OCI-M1 (cell line): ENCODE results near the gene PPP1R3G.

Experiments used
- DNase-seq: peaks from one replicate; lab custom pipeline; 2025; lab: John Stamatoyannopoulos, UW

Gene PPP1R3G

DNA sequence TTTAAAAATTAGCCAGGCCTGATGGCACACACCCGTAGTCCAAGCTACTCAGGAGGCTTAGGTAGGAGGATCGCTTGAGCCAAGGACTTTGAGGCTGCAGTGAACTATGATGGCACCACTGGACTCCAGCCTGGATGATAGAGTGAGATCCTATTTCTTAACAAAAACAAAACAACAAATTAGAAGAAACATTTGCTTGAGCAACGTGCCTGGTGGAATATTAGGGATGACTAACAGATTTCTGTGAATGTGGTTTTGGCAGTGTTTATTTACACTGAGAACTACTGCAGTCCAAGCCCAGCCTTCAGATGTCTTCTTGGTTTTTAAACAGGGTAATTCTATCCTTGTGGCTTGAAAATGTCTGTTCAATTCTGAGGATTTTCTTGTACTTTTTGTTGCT lies 9.2 kb downstream of the PPP1R3G start:
- peak; percentile 22 for DNase-seq

DNA sequence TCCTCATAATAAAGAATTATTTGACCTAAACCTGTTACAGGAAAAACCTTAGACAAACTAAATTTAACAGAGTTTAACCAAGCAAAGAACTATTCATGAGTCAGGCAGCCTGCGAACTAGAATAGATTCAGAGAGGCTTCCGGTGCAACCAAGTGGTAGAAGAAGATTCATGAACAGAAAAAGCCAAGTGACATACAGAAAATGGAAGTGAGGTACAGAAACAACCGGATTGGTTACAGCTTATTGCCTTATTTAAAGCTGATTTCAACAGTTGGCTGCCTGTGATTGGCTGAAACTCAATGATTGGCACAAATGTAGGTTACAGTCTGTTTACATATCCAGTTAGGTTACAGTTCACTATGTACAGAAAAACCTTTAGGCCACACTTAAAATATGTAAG lies 10.1 kb downstream of the PPP1R3G start:
- no peak for DNase-seq

DNA sequence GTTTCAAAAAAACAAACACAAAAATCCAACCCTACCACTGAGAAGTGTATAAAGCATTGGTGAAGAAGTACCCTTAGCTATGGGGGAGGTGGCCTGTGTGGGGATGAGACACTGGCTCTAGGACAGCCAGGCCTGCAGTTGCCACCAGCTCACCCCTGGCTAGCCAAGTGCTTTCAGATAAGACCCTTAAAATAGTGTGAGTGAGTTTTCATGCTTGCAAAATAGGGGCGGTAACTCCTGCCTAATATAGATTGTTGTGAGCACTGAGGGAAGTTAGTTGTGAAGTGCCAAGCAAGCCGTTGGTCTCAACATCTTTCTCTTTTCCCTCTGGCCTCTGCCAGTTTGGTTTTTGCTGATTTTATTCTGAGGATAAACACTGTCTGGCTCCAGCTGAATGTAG lies 11.3 kb downstream of the PPP1R3G start:
- DNase-seq, result peak; percentile 81

DNA sequence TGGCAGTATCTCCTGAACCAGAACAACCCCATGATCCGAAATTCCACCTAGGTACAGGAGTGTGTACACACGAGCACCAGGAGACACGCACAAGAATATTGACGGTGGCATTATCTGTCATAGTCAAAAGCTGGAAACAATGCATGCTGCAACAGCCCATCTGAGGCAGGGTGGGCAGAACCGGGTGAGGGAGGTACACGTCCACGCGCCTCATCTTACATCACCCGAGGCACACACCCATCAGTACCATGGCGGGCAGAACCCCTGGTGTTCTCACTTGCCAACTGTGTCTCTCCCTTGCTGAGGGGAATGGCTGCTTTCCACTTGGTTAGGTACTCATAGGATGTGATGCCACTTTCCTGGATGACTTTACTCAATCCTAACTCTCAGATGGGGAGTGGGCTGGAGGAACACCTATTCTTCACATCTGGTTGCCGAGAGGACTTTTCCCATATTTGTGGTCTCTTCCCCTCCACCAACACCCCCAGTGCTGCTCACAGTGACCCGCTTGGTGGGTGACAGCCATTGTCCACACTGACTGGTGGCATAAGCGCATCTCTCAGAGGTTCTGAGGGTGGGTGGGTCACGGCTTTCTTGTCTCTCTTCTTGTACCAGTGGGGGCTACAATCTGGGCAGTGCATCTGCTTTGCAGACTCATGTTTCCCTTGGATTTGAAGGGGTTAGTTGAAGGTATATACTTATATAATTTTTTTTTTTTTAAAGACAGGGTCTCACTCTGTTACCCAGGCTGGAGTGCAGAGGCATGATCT lies 13.5 kb downstream of the PPP1R3G start:
- DNase-seq, result no peak

DNA sequence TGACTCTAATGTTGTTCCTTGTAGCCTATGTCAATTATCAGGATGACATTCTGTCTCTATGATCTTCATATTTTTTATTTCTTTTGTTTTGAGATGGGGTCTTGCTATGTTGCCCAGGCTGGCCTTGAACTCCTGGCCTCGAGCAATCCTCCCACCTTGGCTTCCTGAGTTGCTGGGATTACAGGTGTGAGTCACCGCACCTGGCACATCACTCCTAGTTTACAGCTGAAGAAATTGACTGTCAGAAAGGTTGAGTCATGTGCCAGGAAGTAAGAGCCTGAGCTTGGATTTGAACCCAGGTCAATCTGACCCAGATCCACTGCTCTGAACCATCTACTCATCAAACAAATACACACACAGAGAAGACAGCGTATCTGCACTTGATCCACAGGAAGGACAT lies 14.4 kb downstream of the PPP1R3G start:
- no peak for DNase-seq

DNA sequence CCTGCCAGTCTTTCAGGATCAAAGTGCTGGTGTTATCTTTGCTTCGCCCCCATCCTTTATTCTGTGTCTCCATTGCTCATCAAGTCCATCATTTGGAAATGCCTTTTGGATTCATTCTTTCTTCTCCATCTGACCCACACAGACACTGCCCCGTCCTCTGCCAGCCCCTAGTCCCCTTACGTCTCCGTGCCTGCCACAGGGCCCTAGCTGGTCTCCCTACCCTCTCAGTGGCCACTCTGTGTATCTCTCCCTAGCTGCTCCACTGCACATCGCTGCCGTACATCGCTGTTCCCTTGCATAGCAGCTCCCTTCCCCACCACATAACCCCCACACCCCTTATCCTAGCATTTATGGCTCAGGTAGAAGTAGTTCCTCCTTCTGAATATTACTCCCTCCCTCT lies 15.7 kb downstream of the PPP1R3G start:
- no peak for DNase-seq

DNA sequence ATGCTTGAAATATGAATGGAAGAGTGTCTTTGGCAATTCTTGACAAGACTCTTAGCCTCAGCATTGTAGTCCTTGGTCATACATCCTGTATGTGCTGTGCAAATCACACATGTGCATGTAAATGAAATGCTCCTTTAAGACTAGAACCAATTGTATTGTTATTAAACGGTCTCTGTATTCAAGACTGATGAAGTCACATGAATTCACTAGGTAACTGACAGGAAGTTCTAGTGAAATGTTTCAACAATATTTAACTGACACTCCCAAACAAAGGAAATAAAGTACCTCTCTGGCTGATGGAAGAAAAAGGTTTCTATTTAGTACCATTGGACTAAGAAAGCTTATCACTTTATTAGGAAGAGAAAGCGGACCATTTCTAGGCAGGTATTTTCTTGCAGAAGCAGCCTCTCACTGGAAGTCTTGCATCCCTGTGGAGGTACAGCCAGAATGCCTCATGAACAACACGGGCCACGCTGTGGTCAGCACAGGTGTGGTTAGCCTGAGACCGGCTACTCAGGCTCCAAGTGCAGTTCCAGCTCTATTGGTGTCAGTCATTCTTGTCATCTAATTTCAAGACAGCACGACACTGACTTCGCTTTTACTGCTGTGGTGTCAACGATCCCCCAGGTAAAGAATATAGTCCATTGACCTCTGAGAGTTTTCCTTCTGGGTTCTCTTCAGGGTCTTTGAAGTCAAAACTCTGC lies 17.3 kb downstream of the PPP1R3G start:
- no peak for DNase-seq

DNA sequence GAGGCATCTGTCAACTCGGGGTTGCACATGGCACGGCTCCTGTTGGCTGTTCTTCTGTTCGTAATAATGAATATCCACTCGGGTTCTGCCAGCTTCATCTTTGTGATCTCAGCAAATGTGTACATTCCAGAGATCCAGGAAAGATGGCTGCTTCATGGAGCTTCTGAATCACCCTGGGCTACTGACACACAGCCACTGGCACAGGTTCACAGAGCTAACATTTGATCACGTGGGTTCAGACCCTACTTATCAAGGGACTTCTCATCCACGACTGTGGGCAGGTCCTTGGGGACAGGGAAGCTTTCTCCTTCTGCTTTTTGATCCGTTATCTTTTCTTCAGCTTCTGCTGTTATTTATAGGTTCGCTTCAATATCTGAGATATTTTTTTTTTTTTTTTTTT lies 18.1 kb downstream of the PPP1R3G start:
- peak; percentile 79 for DNase-seq

DNA sequence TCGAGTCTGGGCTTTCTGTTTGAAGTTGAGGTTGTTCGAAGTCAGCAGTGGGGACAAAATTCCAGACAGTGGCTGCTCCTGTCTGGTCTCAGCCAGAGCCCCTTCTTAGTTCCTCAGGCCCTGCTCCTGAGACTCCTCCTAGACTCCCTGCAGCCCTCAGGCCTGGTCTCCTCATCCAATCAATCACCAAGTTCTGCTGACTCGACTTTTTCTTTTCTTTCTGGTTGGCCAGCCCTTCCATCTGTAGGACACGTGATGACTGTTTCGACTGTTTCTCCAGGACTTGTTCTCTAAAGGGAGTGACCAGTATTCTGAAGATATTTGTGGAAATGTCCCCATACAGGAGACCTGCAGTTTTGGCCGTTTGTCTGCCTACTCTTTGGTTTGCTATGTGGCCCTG lies 19.5 kb downstream of the PPP1R3G start:
- no peak for DNase-seq

DNA sequence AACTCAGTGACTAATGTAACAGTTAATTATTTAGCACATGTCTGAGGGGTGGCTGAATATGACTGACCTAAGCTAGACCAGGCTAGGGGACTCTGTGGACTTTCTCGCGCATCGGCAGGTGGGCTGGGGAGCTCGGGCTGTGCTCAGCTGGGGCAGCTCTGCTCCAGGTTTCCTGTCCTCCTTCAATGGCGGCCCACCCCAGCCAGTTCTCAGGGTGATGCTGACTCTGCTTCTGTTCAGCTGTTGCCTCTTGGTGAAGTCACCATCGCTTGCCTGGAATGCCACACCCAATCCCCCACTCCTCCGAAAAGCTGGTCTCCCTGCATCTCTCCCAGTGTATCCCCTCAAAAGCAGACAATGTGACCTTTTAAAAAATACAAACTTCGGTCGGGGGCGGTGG lies 20.0 kb downstream of the PPP1R3G start:
- no peak for DNase-seq

DNA sequence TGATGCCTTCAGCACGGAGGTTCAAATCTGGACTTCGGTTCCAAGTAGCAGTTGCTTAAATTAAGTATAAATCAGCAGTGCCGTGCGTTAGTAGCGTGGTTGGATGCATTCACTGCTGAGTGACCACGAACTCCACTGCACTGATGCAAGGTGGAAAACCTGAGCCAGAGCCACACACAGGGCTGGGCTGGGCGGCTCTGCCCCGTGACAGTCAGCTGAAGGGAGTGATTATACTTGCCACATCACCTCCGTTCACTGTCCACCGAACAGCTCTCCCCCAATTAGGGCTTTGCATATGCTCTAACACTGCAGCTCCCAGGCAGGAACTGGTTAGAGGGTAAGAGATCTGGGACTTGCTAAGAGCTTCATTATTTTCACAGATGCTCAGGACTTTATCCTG lies 22.2 kb downstream of the PPP1R3G start:
- no peak for DNase-seq

DNA sequence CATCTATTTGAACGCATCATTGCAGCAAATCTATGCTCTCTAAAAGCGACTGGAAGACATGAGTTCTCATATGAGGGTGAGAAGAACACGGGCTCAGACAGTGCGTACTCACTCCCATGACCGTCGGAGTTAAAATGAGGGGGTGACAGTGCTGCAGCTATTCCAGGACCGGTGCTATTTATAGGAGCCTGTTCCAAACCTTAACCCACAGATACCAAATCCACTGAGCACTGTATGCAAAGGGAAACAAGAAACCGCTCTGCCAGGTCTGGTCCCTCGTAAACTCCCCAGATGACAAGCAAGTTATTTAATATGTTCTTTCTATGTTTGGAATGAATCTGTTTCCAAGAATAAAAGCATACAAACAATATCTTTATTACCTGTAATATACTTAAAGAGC lies 22.9 kb downstream of the PPP1R3G start:
- DNase-seq, result no peak

DNA sequence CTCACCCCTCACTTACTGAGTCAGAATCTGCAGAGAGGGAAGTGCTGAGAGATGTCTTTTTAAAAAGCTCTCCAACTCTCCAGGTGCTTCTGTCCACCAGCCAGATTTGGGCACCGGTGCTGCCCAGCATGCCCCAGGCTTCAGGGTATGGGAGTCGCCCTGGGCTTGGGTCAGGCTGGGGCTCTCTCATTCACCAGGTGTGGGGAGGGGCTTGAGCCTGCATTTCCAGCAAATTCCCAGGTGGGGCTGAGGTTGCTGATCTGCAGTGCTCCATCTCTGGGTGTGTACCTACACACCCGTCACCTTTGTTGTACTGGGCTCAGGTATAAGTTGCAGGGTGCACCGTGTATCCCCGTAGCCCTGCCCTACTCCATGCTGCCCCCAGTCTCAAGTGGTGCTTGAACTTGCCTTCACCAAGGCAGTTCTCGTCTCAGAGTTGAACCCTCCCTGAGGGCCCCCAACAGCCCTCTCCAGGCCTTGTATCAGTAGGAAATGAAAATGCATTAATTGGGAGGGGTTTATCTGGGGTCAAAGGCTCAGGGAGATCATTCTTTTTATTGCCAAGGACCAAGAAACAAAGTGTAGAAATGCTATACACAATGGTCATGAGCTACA lies 23.5 kb downstream of the PPP1R3G start:
- DNase-seq, result no peak

DNA sequence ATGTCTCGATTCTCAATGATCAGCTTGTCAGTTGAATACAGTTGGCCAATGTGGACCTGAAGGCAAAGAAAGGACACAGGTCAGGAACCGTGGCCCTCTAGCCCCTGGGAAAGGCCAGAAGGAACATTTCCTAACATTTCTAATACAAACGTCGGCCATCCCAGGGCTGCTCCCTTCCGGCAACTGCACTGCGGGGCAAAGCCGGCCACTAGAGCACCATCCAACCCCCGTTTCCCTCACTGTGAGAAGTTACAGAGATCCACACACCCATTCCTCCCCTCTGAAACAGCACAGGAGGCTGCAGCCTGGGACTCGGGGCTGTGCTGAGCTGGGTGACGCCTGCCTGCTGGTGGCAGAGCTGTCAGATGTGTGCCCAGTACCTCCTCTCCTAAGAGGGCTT lies 24.3 kb downstream of the PPP1R3G start:
- DNase-seq, result no peak

DNA sequence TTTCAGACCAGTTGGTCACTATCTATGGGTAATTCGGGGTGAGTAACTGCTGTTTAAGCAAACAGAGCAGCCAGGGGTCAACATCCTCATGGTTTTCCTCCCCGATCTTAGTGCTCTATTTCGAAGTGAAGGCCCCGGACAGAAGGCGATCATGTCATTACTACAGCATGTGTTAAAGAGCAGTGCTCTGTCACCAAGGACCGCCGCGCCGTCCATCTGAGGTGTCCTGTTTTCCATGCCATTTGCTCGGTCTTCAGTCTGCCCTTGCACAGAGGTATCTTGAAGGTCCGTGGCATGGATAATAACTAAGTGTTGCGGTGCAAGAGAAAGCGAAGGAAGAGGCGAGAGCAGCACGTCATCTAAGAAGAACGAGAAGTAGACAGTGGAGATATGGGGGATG lies 25.1 kb downstream of the PPP1R3G start:
- no peak for DNase-seq

DNA sequence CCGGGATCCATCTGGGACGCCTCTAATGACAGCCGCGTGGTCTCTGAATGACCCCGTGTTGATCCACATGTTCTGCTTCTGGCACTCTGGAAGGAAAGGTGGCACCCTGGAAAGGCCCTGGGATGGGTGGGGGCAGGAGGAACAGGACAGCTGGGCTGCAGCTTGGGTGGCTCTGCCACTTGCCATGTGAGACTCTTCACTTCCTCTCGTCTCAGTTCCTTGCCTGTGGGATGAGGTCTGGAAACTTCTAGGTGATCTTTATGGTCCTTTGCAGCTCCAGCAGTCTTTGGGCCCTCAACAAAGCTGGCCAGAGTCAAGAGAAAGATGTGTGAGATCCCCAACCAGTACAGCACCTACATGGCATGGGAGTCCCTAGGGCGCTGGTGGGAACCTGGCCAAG lies 26.5 kb downstream of the PPP1R3G start:
- DNase-seq, result no peak

DNA sequence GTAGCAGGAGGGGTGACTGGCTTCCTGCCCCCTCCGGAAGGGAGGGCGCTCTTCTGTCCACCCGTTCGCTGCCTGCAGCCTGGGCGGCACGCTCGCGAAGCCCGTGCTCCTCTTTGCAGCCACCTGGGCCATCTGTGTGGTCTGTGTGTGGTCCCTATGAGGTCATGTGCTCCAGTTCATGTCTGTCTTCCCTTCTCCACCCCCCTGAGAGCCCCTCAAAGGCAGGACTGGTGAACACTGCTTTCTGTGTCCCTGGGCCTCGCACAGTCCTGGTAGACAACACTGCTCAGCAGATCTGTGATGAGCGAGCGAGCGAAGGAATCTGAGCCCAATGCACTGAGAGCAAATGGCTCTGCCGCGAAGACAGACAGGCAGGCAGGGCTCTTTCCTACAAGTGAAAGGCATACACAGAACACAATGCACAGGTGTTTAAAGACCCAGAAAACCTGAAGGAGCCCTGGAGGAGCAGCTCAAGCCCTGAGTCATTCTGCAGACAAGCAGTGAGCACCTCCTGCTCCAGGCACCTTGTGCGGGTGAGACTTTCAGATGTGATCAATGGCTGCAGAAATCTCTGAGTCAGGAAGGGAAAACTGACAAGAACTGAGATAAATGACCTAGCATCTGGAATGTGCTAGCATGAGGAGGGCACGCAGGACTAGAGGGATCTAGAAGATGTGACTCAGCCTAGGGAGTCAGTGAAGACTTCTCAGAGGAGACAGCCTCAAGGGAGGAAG lies 27.1 kb downstream of the PPP1R3G start:
- no peak for DNase-seq

DNA sequence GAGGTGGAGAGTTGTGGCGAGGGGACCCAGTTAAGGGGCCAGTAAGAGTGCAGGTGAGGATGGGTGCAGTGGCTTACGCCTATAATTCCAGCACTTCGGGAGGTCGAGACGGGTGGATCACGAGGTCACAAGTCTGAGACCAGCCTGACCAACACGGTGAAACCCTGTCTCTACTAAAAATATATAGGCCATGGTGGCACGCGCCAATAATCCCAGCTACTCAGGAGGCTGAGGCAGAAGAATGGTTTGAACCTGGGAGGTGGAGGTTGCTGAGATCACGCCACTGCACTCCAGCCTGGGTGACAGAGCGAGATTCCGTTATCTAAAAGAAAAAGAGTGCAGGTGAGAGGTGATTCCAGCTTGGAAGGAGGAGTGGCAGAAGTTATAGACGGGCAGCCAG lies 28.0 kb downstream of the PPP1R3G start:
- DNase-seq, result no peak

DNA sequence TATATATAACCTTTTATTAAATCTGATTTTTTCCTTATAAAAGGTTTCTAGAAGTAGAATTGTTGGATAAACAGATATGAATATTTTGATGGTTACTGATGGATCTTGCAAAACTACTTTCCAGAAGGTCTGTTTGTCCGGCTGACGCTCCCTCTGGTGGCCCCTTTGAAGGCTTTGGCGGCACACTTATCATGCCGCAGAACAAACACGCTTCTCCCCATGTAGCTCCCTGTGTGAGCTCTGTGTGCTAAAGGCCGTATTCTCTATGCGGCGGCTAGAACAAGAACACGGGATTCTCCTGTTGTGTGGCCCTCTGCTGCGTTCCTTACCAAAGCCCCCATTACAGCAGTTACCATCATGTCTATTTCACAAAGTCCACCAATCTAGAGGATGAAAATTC lies 30.0 kb downstream of the PPP1R3G start:
- no peak for DNase-seq

DNA sequence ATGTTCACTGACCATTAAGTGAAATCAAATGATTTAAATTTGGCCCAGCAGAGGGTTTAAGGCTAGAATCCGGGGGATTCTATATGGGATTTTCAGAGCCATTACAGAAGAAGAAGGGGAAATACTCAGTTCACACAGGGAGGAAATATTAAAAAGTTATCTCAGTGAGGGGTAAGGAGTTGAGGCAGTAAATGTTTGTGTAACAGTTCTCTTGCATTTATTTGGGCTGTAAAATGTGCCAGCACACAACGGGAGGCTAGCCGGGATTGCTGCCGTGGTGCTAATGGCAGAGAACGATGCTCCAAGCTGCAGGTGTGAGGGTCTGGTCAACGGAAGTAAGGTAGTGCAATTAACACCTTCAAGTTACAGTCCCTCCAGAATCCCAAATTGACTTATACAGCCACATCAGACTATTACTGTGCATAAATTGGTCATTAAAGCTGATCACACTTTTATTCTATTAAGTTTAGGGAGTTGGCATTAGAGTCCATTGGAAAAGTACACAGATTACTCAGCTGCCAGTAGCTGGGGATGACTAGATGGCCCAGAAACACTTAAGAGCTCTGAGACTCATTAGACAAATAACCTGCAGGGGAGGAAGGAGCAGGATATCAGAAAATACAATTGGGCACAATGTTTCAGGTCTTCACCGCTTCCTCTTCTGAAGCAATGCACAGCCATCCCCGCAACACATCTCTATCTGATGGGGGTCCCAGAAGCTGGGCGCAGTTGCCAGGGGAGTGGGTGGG lies 31.3 kb downstream of the PPP1R3G start:
- no peak for DNase-seq

DNA sequence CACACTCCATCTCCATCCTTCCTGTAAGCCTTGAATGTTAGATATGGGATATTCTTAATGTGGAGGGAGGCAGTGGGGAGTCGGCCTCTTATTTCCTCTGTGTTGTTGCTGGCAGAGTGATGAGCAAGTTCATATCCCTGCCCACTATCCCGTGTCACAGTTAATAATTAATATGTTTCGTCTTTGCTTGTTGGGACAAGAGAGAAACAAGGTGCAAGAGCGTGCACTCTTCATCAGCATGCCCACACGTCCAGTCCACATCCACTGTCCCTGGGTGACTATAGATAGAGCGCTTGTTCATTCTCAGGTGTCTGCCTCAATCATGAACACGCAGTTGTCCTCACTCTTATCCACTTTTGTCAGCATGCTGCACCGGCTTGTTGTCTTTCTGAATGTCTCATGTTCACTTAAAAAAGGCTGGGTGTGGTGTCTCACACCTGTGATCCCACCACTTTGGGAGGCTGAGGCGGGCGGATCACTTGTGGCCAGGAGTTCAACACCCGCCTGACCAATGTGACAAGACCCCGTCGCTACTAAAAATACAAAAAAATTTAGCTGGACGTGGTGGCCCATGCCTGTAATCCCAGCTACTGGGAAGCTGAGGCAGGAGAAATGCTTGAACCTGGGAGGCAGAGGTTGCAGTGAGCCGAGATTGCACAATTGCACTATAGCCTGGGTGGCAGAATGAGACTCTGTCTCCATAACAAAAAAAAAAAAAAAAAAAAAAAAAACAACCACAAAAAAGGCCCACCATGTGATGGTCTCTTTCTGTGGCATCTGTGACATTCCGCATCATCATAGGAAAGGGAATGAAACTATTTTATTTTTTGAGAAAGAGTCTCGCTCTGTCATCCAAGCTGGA lies 34.2 kb downstream of the PPP1R3G start:
- DNase-seq, result no peak
